ENCODE results near the gene TWIST2.
A peak's percentile ranks its signal among the peaks of the same experiment; 100 is the strongest.

TWIST2 gene

GRCh38 chr2:238947920-238948710 is 100.2 kb downstream of the TWIST2 start:
- H3K27ac ChIP-seq (replicated peaks; ENCODE audit: low read length) = no peak overlapping the region
- peaks cover 0 to 5% (median 0%) of the 10 kb centered on the region in 3 experiments for H3K27me3 ChIP-seq (ENCODE audit: control insufficient read depth in 3 of 3, insufficient read depth in 3 of 3, low read depth in 1 of 3, low read length in 3 of 3)
- WGBS, 2 donors (ENCODE audit: extremely low coverage in 2 of 2, insufficient read length in 2 of 2, insufficient replicate concordance in 1 of 2) = no CpG with 5 or more reads among the region's 10 CpGs
- H3K4me2 ChIP-seq (ENCODE audit: insufficient read depth, low read length, poor library complexity, severe bottlenecking) = no peak overlapping the region
- no peak overlapping the region for H3K9ac ChIP-seq (ENCODE audit: low read depth, low read length, poor library complexity)
- H3K4me3 ChIP-seq (ENCODE audit: low read length in 2 of 2) = no peak overlapping the region
- no peak overlapping the region for H2BK12ac ChIP-seq (ENCODE audit: low read length)
- H4K91ac ChIP-seq (ENCODE audit: low read depth, low read length, poor library complexity) = no peak overlapping the region
- no peaks in the 10 kb centered on the region for H3K36me3 ChIP-seq (replicated peaks in 1 of 2; ENCODE audit: control insufficient read depth in 2 of 2, insufficient read depth in 2 of 2, low read length in 2 of 2)
- no peaks in the 10 kb centered on the region for H3K9me3 ChIP-seq (replicated peaks in 1 of 2; ENCODE audit: control insufficient read depth in 2 of 2, insufficient read depth in 1 of 2, low read depth in 1 of 2, low read length in 2 of 2)
- no peak overlapping the region for H2BK15ac ChIP-seq (ENCODE audit: low read length)
- no peak overlapping the region for H3K14ac ChIP-seq (ENCODE audit: low read length)
- H3K79me1 ChIP-seq (ENCODE audit: low read depth, low read length) = no peaks in the 10 kb centered on the region
- H2BK5ac ChIP-seq (ENCODE audit: low read length) = no peak overlapping the region
- H4K8ac ChIP-seq (ENCODE audit: low read depth, low read length) = no peak overlapping the region
- no peak overlapping the region for H3K4ac ChIP-seq (ENCODE audit: low read length)
- DNase-seq (ENCODE audit: low spot score) = no peak
- no peak overlapping the region for H2BK120ac ChIP-seq (ENCODE audit: low read depth, low read length)
- H3K23ac ChIP-seq (ENCODE audit: low read depth, low read length, poor library complexity) = no peak overlapping the region
- no peak overlapping the region for H2AFZ ChIP-seq (ENCODE audit: low read length)
- H2AK5ac ChIP-seq (ENCODE audit: low read depth, low read length) = no peak overlapping the region
- H3K4me1 ChIP-seq (ENCODE audit: control insufficient read depth in 2 of 2, insufficient read depth in 1 of 2, low read depth in 1 of 2, low read length in 2 of 2) = peaks cover 0 to 1% of the 10 kb centered on the region in 2 donors
- H3K18ac ChIP-seq (ENCODE audit: low read length) = no peak overlapping the region

- Histone ChIP-seq H3K14ac (ENCODE audit: low read length) (no peak overlapping the region), H3K9me3 (replicated peaks in 1 of 2; ENCODE audit: control insufficient read depth in 2 of 2, insufficient read depth in 1 of 2, low read depth in 1 of 2, low read length in 2 of 2) (no peaks in the 10 kb centered on the region), H2BK15ac (ENCODE audit: low read length) (no peak overlapping the region), H3K36me3 (replicated peaks in 1 of 2; ENCODE audit: control insufficient read depth in 2 of 2, insufficient read depth in 2 of 2, low read length in 2 of 2) (no peaks in the 10 kb centered on the region), H3K27ac (replicated peaks; ENCODE audit: low read length) (no peak overlapping the region), H3K4me1 (ENCODE audit: control insufficient read depth in 2 of 2, insufficient read depth in 1 of 2, low read depth in 1 of 2, low read length in 2 of 2) (peaks cover 0 to 1% of the 10 kb centered on the region in 2 donors), H3K4me2 (ENCODE audit: insufficient read depth, low read length, poor library complexity, severe bottlenecking) (no peak overlapping the region), H4K8ac (ENCODE audit: low read depth, low read length) (no peak overlapping the region), H3K18ac (ENCODE audit: low read length) (no peak overlapping the region), H3K4me3 (ENCODE audit: low read length in 2 of 2) (no peak overlapping the region), H2AFZ (ENCODE audit: low read length) (no peak overlapping the region), H2BK120ac (ENCODE audit: low read depth, low read length) (no peak overlapping the region), H3K23ac (ENCODE audit: low read depth, low read length, poor library complexity) (no peak overlapping the region), H3K9ac (ENCODE audit: low read depth, low read length, poor library complexity) (no peak overlapping the region), H2AK5ac (ENCODE audit: low read depth, low read length) (no peak overlapping the region), H3K4ac (ENCODE audit: low read length) (no peak overlapping the region), H2BK12ac (ENCODE audit: low read length) (no peak overlapping the region), H2BK5ac (ENCODE audit: low read length) (no peak overlapping the region), H4K91ac (ENCODE audit: low read depth, low read length, poor library complexity) (no peak overlapping the region), H3K27me3 (ENCODE audit: control insufficient read depth in 3 of 3, insufficient read depth in 3 of 3, low read depth in 1 of 3, low read length in 3 of 3) (peaks cover 0 to 2% (median 0%) of the 10 kb centered on the region in 3 experiments), H3K79me1 (ENCODE audit: low read depth, low read length) (no peaks in the 10 kb centered on the region)
- no peak for DNase-seq (ENCODE audit: low spot score)
- no CpG with 5 or more reads among the region's 7 CpGs for WGBS, 2 donors (ENCODE audit: extremely low coverage in 2 of 2, insufficient read length in 2 of 2, insufficient replicate concordance in 1 of 2)
These were observed 101.1 kb downstream of the TWIST2 start for GRCh38 chr2:238948765-238949641.

- Histone ChIP-seq H3K79me1 (ENCODE audit: low read depth, low read length) (no peaks in the 10 kb centered on the region), H3K9me3 (replicated peaks in 1 of 2; ENCODE audit: control insufficient read depth in 2 of 2, insufficient read depth in 1 of 2, low read depth in 1 of 2, low read length in 2 of 2) (no peaks in the 10 kb centered on the region), H3K4me1 (ENCODE audit: control insufficient read depth in 2 of 2, insufficient read depth in 1 of 2, low read depth in 1 of 2, low read length in 2 of 2) (peaks cover 0 to 1% of the 10 kb centered on the region in 2 donors), H4K8ac (ENCODE audit: low read depth, low read length) (no peak overlapping the region), H3K4ac (ENCODE audit: low read length) (no peak overlapping the region), H2BK15ac (ENCODE audit: low read length) (no peak overlapping the region), H3K4me3 (ENCODE audit: low read length in 2 of 2) (no peak overlapping the region), H3K14ac (ENCODE audit: low read length) (no peak overlapping the region), H3K27me3 (ENCODE audit: control insufficient read depth in 3 of 3, insufficient read depth in 3 of 3, low read depth in 1 of 3, low read length in 3 of 3) (peaks cover 0 to 3% (median 0%) of the 10 kb centered on the region in 3 experiments), H2AK5ac (ENCODE audit: low read depth, low read length) (no peak overlapping the region), H2BK5ac (ENCODE audit: low read length) (peak overlapping the region; percentile 31), H4K91ac (ENCODE audit: low read depth, low read length, poor library complexity) (no peak overlapping the region), H3K23ac (ENCODE audit: low read depth, low read length, poor library complexity) (no peak overlapping the region), H3K18ac (ENCODE audit: low read length) (peak overlapping the region; percentile 52), H3K4me2 (ENCODE audit: insufficient read depth, low read length, poor library complexity, severe bottlenecking) (no peak overlapping the region), H2BK120ac (ENCODE audit: low read depth, low read length) (no peak overlapping the region), H2AFZ (ENCODE audit: low read length) (no peak overlapping the region), H3K9ac (ENCODE audit: low read depth, low read length, poor library complexity) (no peak overlapping the region), H2BK12ac (ENCODE audit: low read length) (no peak overlapping the region), H3K36me3 (replicated peaks in 1 of 2; ENCODE audit: control insufficient read depth in 2 of 2, insufficient read depth in 2 of 2, low read length in 2 of 2) (no peaks in the 10 kb centered on the region), H3K27ac (replicated peaks; ENCODE audit: low read length) (no peak overlapping the region)
- WGBS, 2 donors (ENCODE audit: extremely low coverage in 2 of 2, insufficient read length in 2 of 2, insufficient replicate concordance in 1 of 2) = no CpG with 5 or more reads among the region's 10 CpGs
- DNase-seq (ENCODE audit: low spot score) = no peak
These were observed 101.9 kb downstream of the TWIST2 start for GRCh38 chr2:238949710-238950345.

Data from neuronal stem cell (in vitro differentiated cells).